GM19324 (cell line): ENCODE data around the gene LZTS2.

Experiments
- ATAC-seq: cut with Tn5 transposase; IDR thresholded peaks from one replicate; pipeline ENCODE4 v1.9.1; 2021; ENCODE audit warnings: mild to moderate bottlenecking, moderate library complexity; ENCODE audit not compliant: unreplicated experiment, low FRiP score

Gene LZTS2

DNA sequence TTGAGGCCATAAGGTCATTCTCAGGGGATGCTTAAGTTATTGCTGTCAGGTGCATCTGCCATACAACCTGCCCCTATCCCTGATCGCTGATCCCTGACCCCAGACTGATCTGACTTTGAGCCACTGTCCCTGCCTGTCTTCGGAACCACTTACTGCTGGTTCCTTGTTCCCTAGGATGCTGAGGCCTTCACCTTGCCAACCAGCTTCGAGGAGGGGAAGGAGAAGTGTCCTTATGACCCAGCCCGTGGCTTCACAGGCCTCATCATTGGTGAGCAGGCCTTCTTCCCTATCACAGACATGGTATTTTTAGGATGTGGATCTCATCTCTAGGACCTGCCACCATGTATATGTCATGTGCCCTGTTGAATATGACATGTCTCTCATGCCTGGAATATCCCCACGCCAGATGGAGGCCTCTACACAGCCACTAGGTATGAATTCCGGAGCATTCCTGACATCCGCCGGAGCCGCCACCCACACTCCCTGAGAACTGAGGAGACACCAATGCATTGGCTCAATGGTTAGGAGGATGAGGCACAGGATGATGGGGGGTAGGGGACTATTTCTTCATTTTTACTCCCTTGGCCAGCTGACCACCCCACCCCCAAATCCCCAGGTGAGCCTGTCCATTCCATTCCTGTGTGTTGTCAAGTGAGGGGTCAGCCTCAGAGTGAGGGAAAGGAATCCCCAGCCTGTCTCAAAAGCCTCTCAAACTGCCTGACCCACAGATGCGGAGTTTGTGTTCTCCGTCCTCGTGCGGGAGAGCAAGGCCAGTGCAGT is 21.3 kb upstream of the LZTS2 start:
- ATAC-seq, result no peak

GRCh38 chr10:100978901-100979195 is 20.8 kb upstream of the LZTS2 start:
- ATAC-seq, result no peak

DNA sequence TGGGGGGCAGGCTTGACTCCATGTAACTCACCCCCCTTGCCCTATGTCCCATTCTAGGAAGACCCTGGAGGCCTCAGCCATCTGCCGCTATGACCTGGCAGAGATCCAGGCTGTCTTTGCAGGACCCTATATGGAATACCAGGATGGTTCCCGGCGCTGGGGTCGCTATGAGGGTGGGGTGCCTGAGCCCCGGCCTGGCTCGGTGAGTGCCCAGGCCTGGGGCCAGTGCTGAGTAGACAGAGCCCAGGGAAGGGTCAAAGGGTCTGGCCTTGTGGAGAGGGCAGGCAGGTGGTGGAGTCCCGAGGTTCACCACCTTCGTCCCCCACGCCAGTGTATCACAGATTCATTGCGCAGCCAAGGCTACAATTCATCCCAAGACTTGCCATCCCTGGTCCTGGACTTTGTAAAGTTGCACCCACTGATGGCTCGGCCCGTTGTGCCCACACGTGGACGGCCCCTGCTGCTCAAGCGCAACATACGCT is 19.8 kb upstream of the LZTS2 start:
- no peak for ATAC-seq

GRCh38 chr10:100980311-100980710 is 19.3 kb upstream of the LZTS2 start:
- ATAC-seq, result no peak

DNA sequence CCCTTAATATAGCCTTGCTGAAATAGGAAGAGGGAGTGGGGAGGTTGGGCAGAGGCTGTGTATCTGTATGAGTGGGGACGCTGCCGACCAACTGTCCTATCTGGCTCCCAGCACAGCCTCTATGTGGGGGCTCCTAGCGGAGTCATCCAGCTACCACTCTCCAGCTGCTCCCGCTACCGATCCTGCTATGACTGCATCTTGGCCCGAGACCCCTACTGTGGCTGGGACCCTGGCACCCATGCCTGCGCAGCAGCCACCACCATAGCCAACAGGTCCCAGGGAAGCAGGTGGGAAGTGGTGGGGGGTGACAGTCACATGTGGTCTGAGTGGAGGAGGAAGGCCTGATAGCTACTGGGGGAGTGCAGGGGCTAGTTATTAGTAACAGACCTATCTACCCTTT is 18.9 kb upstream of the LZTS2 start:
- ATAC-seq, result no peak

GRCh38 chr10:100981178-100981772 is 18.3 kb upstream of the LZTS2 start:
- ATAC-seq, result no peak

DNA sequence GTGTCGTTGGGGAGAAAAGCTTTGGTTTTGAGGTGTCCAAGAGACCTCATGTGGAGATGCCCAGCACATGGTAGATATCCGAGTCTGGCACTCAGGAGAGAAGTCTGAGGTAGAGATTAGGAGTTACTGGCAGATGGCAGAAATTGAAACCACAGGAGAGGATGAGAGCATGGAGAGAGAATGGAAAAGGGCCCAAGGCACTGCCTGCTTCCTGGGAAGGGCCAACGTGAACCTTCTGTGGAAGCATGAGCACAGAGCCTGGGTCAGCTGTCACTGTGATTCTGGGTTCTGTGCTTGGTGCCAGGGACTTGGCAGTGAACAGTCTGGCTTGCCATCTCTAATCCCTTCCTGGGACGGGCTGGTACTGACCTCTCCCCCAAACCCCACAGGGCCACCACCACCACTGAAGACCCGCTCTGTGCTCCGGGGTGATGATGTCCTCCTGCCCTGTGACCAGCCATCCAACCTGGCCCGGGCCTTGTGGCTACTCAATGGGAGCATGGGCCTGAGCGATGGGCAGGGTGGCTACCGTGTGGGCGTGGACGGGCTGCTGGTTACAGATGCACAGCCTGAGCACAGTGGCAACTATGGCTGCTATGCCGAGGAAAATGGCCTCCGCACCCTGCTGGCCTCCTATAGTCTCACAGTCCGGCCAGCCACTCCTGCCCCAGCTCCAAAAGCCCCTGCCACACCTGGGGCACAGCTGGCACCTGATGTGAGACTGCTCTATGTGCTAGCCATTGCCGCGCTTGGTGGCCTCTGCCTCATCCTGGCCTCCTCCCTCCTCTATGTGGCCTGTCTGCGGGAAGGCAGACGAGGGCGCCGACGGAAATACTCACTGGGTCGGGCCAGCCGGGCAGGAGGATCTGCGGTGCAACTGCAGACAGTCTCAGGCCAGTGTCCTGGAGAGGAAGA is 16.4 kb upstream of the LZTS2 start:
- no peak for ATAC-seq

DNA sequence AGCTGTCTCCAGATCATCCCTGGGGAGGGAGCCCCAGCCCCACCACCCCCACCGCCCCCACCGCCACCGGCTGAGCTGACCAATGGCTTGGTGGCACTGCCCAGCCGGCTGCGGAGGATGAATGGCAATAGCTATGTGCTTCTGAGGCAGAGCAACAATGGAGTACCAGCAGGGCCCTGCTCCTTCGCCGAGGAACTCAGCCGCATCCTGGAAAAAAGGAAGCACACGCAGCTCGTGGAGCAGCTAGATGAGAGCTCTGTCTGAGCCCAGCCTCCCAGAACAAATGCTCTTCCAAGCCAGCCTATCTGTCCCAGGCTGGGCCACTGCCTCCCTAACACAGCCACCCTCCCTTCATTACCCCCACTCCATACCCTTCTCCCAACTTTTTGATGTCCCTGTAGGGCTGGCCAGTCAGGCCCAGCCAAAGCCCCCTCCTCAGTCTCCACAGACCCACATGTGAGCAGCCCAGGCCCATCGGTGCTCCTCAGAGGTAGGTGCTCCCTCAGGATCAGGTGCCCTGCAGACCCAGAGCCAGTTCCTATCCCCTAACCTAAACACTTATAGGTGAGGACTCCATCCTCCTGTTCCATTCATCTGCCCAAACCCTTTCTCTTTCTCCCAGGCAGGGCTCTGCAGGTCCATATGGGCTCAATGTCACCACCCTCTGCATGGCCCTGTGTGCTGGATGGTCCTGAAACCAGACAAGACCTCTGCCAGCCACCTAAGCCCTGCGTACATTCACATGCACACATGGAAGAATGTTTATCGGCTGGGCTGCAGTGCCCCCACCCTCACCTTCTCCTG is 15.5 kb upstream of the LZTS2 start:
- no peak for ATAC-seq

DNA sequence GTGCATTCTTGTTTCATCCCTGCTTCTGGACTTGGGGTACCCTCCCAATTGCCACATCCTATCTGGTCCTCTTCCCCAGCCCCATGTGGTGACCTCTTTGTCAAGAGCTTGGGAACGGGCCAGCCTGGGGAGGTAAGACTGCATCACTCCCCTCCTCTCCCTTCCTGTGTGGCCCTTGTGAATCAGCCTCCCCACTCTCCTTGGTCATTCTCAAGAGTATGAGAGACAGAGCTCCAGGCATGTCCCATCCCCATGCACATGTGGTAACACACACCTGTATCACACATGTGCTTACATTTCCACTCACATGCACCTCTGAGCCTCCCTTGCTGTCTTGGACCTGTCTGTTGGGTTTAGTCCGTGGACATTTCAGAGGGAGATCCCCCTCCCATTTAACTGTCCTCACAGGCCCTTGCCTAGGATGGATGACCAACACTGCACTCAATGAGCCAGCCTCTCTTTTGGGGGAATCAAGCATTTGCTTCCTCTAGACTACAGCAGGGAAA is 14.9 kb upstream of the LZTS2 start:
- no peak for ATAC-seq

- ATAC-seq, result no peak
Measured at GRCh38 chr10:100985336-100985735, 14.3 kb upstream of the LZTS2 start.

DNA sequence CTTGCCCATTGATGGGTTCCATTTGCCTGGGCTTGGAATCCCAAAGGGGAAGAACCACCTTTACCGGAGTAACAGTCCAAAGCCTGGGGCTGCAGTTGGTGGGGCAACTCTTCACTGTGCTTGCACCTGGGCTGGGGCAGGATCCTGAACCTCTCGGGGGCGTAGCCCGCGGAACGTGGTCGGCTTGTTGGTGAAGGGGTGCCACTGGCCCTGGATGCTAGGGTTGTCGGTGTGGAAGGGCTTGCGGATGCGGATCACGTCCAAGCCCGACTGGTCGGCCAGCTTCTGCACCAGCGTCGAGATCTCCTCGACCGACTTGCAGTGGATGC is 13.0 kb upstream of the LZTS2 start:
- no peak for ATAC-seq

DNA sequence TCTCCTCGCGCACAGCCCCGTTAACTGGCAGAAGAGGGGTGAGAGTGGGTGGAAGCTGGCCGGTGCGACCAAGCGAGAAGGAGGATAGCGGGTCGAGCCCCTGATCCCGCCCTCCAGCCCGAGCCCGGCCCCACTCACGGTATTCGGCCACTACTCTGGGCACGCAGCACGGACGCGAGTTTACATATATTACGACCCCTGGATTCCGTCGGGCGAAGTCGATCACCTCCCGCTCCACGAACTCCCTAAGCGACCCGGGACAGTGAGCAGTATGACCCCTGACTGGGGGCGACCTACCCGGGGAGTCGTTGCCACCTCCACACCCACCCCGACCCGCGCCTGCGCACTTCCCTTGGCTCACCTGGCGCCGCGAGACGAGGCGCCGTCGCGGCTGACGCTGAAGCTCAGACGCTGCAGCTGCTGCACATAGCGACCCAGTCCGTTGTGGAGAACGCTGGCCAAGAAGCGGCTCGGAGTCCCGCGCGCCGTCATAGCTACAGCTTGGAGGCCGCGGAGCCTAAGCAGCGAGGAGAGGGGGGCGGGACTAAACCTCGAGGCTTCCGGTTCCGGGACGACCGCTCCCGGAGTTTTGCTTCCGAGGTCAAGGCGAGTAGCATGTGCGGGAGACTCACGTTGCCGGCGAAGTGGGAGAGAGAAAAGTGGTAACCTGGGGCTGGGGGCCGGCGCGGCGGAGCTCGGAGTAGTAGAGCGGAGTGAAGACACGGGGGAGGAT is 12.5 kb upstream of the LZTS2 start, which contains the start of the genes MRPL43 and TWNK:
Gene MRPL43, minus strand, starts transcription at position 546 of the 733 bp plus-strand sequence. Its CDS starts 54 bp downstream, at position 492.
Gene TWNK, plus strand, starts transcription at position 592 of the 733 bp plus-strand sequence. CDS start 668 bp downstream, outside the sequence.
- peak; percentile 79 for ATAC-seq

- ATAC-seq, result peak; percentile 5
Measured at GRCh38 chr10:100987685-100988049, 11.9 kb upstream of the LZTS2 start.

- ATAC-seq, result no peak
Measured at GRCh38 chr10:100988166-100988565, 11.4 kb upstream of the LZTS2 start.

GRCh38 chr10:100989088-100989487 is 10.5 kb upstream of the LZTS2 start:
- no peak for ATAC-seq

- ATAC-seq, result no peak
Measured at GRCh38 chr10:100993986-100994708, 5.5 kb upstream of the LZTS2 start.

DNA sequence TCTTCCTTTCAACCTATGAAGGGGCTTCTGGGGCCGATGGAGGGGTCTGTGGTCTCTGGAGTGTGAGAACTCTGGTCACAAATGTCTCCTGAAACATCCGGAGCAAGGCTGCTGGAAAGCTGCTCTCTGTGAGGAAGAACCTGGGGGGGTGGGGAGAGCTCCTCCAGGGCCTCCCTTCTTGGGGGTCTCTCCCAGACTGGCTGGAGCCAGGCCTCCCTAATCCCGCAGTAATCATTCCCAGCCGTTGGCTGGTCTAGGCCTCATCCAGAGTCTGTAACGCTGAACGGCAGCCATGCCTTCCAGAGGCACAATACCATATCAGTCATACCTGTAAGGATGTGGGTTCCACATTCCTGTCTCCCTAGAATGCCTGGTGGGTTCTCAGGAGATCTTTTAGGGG is 4.4 kb upstream of the LZTS2 start:
- ATAC-seq, result no peak

DNA sequence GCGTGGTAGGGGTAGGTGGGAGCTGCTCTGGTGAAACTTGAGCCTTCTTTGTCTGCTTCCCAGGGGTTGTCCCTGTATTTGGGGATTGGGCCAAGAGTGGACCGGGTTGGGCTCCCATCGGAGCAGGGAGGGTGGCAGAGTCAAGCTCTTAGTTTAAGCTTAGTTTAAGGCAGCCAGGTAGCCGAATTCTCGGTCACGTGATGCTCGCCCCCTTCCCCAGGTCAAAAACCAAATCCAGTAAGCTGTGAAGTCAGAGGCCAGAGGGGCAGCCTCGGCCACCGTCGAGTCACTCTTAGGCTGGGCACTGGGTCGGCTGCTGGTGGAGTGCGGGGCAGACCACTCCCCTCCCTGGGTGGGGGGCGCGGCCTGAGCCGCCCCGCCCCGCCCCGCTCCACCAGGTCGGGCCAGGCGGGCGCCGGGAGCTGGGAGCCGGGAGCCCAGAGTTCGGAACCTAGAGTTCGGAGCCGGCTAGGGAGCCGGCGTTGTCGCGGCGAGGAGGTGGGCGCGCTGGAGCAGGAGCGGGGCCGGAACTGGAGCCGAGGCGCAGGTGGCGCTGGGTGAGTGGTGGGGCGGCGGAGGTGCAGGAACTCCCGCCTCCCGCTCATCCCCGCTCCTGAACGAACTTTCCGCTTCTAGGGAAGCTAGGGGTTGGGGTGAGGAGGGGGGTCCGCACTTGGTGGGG is 2.8 kb upstream of the LZTS2 start:
- ATAC-seq, result no peak
